Gastroesophageal sphincter (tissue), 3 donors: Measurements from ENCODE around the gene CD302.

ENCODE experiments used
- POLR2A ChIP-seq, 2 donors: fragments of 450-650 bp; IDR thresholded peaks; one replicate each; pipeline ENCODE4 v1.6.1; 2017; ENCODE audit warnings: antibody characterized with exemption in 2 of 2, mild to moderate bottlenecking in 2 of 2, moderate library complexity in 1 of 2
- POLR2AphosphoS5 ChIP-seq: sonication (generic); formaldehyde crosslinking; IDR thresholded peaks from one replicate; pipeline ENCODE4 v1.6.1; 2017; ENCODE audit warnings: antibody characterized with exemption
- TF ChIP-seq, protein P1 (sequence below), 4 experiments: fragments of 200-600 bp in 2 of 4; fragments of 450-650 bp in 2 of 4; sonication (generic) in 1 of 4; IDR thresholded peaks; one replicate each; pipeline ENCODE4 v1.5.1; 2017 to 2019; ENCODE audit warnings: antibody characterized with exemption in 4 of 4, mild to moderate bottlenecking in 2 of 4, moderate library complexity in 2 of 4

DNA sequence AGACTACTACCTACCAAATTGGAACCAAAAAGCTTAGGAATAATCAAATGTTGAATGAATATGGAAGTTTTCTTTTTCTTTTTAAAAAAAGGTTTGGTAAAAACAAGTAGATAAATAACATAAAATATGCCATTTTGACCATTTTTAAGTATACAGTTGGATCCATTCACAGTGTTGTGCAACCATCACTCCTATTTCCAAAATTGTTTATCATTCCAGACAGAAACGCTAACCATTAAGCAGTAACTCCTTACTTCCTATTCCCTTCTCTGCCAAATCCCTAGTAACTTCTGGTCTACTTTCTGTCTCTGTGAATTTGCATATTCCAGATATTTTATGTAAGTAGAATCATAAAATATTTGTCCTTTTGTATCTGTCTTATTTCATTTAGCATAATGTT, 39.8 kb downstream of the CD302 start:
- TF ChIP-seq, protein P1, sequence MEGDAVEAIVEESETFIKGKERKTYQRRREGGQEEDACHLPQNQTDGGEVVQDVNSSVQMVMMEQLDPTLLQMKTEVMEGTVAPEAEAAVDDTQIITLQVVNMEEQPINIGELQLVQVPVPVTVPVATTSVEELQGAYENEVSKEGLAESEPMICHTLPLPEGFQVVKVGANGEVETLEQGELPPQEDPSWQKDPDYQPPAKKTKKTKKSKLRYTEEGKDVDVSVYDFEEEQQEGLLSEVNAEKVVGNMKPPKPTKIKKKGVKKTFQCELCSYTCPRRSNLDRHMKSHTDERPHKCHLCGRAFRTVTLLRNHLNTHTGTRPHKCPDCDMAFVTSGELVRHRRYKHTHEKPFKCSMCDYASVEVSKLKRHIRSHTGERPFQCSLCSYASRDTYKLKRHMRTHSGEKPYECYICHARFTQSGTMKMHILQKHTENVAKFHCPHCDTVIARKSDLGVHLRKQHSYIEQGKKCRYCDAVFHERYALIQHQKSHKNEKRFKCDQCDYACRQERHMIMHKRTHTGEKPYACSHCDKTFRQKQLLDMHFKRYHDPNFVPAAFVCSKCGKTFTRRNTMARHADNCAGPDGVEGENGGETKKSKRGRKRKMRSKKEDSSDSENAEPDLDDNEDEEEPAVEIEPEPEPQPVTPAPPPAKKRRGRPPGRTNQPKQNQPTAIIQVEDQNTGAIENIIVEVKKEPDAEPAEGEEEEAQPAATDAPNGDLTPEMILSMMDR (IDR thresholded peaks at IDR 0.05) = no peak
- TF ChIP-seq POLR2AphosphoS5 = no peak
- TF ChIP-seq POLR2A (IDR thresholded peaks at IDR 0.05) = no peak
